Fibroblast of the aortic adventitia (primary cell): ENCODE results near the gene IL1RAPL1. TPM values are rescaled to one million over a fixed set of nuclear protein-coding genes. Genes with fewer than 3 reads are reported as not detected.
A peak's percentile ranks its signal among the peaks of the same experiment; 100 is the strongest.
"Not testable (repeated sequence)": the region's sequence is repeated elsewhere in the genome, so short reads cannot be mapped to it uniquely, and the experiment has no call there.

Source experiments
- DNase-seq: peaks from one replicate; pipeline ENCODE4 v3.0.0-alpha.2; 2010; ENCODE audit warnings: low read depth
- H3K4me3 ChIP-seq: 2 replicates; pipeline ENCODE4 v1.5.1; 2011; ENCODE audit warnings: low read depth, mild to moderate bottlenecking, control low read depth, low read length, moderate library complexity
- total RNA-seq: library from RNA; depleted of rRNA; stranded (reverse); fragments of >200 nt; gene quantifications from 2 replicates; pipeline ENCODE4 v1.2.3, GENCODE V29; 2012; ENCODE audit warnings: low replicate concordance
- TF ChIP-seq, protein P1 (sequence below): IDR thresholded peaks from 2 replicates; pipeline ENCODE4 v1.5.1; 2011; ENCODE audit warnings: mild to moderate bottlenecking, low read length, control low read depth, inconsistent platforms; ENCODE audit not compliant: insufficient read depth

The IL1RAPL1 gene
- total RNA-seq, 1 donor = 7.1 TPM

- peak; percentile 71 for DNase-seq
- H3K4me3 ChIP-seq = no peak overlapping the region
- TF ChIP-seq, protein P1, sequence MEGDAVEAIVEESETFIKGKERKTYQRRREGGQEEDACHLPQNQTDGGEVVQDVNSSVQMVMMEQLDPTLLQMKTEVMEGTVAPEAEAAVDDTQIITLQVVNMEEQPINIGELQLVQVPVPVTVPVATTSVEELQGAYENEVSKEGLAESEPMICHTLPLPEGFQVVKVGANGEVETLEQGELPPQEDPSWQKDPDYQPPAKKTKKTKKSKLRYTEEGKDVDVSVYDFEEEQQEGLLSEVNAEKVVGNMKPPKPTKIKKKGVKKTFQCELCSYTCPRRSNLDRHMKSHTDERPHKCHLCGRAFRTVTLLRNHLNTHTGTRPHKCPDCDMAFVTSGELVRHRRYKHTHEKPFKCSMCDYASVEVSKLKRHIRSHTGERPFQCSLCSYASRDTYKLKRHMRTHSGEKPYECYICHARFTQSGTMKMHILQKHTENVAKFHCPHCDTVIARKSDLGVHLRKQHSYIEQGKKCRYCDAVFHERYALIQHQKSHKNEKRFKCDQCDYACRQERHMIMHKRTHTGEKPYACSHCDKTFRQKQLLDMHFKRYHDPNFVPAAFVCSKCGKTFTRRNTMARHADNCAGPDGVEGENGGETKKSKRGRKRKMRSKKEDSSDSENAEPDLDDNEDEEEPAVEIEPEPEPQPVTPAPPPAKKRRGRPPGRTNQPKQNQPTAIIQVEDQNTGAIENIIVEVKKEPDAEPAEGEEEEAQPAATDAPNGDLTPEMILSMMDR = no peak
Observed at GRCh38 chrX:29295987-29296680, 708.9 kb downstream of the IL1RAPL1 start.

DNA sequence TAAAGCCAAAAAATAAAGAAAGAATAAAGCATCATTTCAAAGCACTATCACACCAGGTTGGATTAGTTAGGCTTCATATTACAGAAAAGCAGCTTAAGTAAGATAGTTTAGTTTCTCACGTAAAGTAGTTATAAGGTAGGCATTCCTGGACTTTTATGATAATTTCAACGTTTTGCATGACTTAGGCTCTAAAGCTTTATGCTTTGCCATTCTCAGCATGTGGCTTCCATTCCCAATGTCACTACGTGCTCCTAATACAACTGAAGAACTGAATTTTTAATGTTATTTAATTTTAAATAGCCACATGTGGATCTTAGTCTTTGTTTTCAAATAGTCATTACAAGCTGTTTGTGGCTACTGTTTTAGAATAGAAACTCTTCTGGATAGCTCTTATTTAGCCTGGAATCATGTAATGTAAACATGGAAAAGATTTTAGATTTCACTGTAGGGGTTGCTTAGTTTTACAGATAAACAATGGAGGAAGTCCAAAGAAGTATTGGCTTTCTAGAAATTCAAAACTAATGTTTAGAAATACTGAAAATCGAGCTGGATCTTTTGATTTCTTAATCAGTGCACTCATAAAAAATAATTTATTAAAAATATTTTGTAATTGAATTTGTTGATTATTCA lies 710.0 kb downstream of the IL1RAPL1 start:
- DNase-seq = no peak
- TF ChIP-seq, protein P1 = no peak
- H3K4me3 ChIP-seq = no peak overlapping the region

GRCh38 chrX:29299684-29300083 lies 712.4 kb downstream of the IL1RAPL1 start:
- peak; percentile 39 for DNase-seq

DNA sequence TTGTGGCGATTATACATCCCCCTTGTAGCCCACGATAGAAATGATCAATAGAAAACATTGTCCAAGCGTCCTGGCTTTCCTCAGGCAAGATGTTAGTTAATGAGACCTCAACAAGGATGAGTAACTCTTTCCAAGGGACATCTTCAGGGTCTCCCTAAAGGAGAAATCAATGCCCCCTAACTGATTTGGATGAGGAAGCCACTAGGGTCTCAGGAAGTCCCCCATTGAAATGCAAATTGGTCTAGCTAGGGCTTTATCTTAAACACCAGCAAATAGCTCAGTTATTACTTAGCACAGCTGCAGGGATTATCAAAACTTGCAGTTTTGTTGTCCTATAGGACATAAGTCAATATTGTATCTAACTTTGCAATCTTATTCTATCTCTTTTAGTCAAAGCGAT lies 721.5 kb downstream of the IL1RAPL1 start:
- TF ChIP-seq, protein P1 = no peak
- H3K4me3 ChIP-seq = no peak overlapping the region
- DNase-seq = no peak

More at GRCh38 chrX:29299684-29300083, 712.4 kb downstream of the IL1RAPL1 start:
- no peak overlapping the region for H3K4me3 ChIP-seq
- TF ChIP-seq, protein P1 = no peak

GRCh38 chrX:29315931-29316330 lies 728.7 kb downstream of the IL1RAPL1 start:
- H3K4me3 ChIP-seq = no peak overlapping the region
- TF ChIP-seq, protein P1 = no peak
- DNase-seq = no peak

- no peak overlapping the region for H3K4me3 ChIP-seq
- DNase-seq = peak; percentile 74
- TF ChIP-seq, protein P1 = no peak
Observed at GRCh38 chrX:29318012-29318411, 730.8 kb downstream of the IL1RAPL1 start.

GRCh38 chrX:29332429-29332828 lies 745.2 kb downstream of the IL1RAPL1 start:
- H3K4me3 ChIP-seq, DNase-seq: not testable (repeated sequence)

- H3K4me3 ChIP-seq, DNase-seq: not testable (repeated sequence)
Observed at GRCh38 chrX:29333091-29333490, 745.8 kb downstream of the IL1RAPL1 start.
